Left lung (tissue), 10 donors: ENCODE measurements around the gene DLX1. TPM values are rescaled to one million over a fixed set of nuclear protein-coding genes. Genes with fewer than 3 reads are reported as not detected.

ENCODE experiments used
- ATAC-seq: fragments of 200-7000 bp; cut with Tn5 transposase; one replicate; pipeline ENCODE4 v1.9.1; 2020; ENCODE audit warnings: moderate library complexity
- DNase-seq, 4 donors: peaks; one replicate each; pipeline ENCODE4 v3.0.0-alpha.2; 2013 to 2020
- H3K27ac ChIP-seq, 2 donors: fragments of 200-600 bp; sonication (generic) in 1 of 2; one replicate each; pipeline versions ENCODE4 v1.5.0 to v1.8.0; 2020 to 2021
- H3K27me3 ChIP-seq, 2 donors: fragments of 200-600 bp; sonication (generic) in 1 of 2; one replicate each; pipeline versions ENCODE4 v1.5.0 to v1.8.0; 2020 to 2021
- H3K36me3 ChIP-seq, 2 donors: fragments of 200-600 bp; sonication (generic) in 1 of 2; one replicate each; pipeline versions ENCODE4 v1.5.0 to v1.8.0; 2020 to 2021
- H3K4me1 ChIP-seq, 2 donors: fragments of 200-600 bp; one replicate each; pipeline ENCODE4 v1.8.0; 2021
- H3K4me3 ChIP-seq, 2 donors: fragments of 200-600 bp; sonication (generic) in 1 of 2; one replicate each; pipeline versions ENCODE4 v1.5.0 to v1.8.0; 2020 to 2021; ENCODE audit warnings: mild to moderate bottlenecking in 1 of 2
- H3K9me3 ChIP-seq, 2 donors: fragments of 200-600 bp; sonication (generic) in 1 of 2; one replicate each; pipeline versions ENCODE4 v1.5.0 to v1.8.0; 2020 to 2021
- CTCF ChIP-seq, 2 donors: fragments of 200-600 bp; sonication (generic) in 1 of 2; IDR thresholded peaks; one replicate each; pipeline versions ENCODE4 v1.5.0 to v1.8.0; 2021; ENCODE audit warnings: antibody characterized with exemption in 2 of 2
- intact Hi-C, 2 donors: fragments of 100-400 bp; cut with DNase I; formaldehyde crosslinking; loops; one replicate each; pipeline versions ENCODE4 v1.11.2 to v1.14.2; 2022
- polyA plus RNA-seq, 6 donors: library from polyadenylated mRNA; unstranded; fragments of 120-200 nt; gene quantifications; one replicate each; pipeline ENCODE4 v1.2.1, GENCODE V29; 2013; ENCODE audit not compliant: insufficient read length in 6 of 6
- total RNA-seq, 2 donors: library from RNA; stranded (reverse); fragmentation: NEBNext Ultra II Directional; extraction: Animal tissue kit (Norgen Biotek cat#: 25700); gene quantifications; one replicate each; pipeline ENCODE4 v1.2.1, GENCODE V29; 2021
- donor health status: DM: no; HTN: yes; CAD: no.
- donor health status: DM: no; HTN: no; CAD: no.

The DLX1 gene
- total and polyA plus RNA-seq, 8 donors, result 0.09 to 0.11 TPM; not detected in 6

- ATAC-seq (peak; percentile 85), DNase-seq (peak in 3 of 4 donors; percentile 84 to 96 (median 89))
- Histone ChIP-seq H3K4me1 (peaks cover 33 to 74% of the 10 kb centered on the region in 2 donors), H3K27ac (no peak overlapping the region), H3K27me3 (peaks cover 100% of the 10 kb centered on the region in 2 donors), H3K9me3 (no peaks in the 10 kb centered on the region), H3K4me3 (peak overlapping the region; percentile 21 to 58), H3K36me3 (no peaks in the 10 kb centered on the region)
- intact Hi-C loops, result loop anchor here in 1 of 2 donors (10.0 kb wide), 1 partner anchor 289 kb away; no protein-coding TSS in a partner anchor
- TF ChIP-seq CTCF (IDR thresholded peaks at IDR 0.05), result peak; percentile 81 to 90
These were observed 18.4 kb downstream of the DLX1 start for GRCh38 chr2:172103471-172104272.

DNA sequence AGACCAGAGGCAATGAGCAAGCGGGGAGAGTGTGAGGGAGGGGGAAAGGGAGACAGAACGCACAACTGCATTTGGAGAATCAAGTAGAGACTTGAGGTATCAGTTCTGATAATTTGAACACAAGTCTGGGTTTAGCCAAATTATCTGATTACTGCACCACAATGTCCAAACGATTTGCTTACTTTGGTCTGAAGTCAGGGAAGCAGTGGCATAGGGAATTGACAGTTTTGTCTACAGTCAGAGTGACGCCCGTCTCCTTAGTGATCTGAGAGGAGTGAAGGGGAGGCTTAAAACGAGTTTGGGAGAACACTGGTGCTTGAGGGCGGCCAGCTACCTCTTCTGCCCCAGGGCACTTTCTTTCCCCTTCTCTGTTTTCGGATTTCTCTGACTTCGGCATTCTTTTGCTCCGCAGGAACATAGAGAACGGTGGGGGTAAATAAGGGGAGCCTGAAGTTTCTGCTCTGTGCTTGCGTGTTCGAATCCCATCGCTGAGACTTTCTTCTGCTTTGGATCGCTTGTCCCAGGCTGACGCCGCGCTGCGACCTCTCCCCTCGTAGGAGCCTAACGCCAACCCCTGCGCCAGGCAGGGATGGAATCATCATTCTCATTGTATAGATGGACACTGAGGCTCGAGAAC is 20.3 kb downstream of the DLX1 start:
- Histone ChIP-seq H3K4me3 (no peak overlapping the region), H3K9me3 (no peaks in the 10 kb centered on the region), H3K4me1 (peaks cover 27 to 55% of the 10 kb centered on the region in 2 donors), H3K27me3 (peaks cover 87 to 99% of the 10 kb centered on the region in 2 donors), H3K36me3 (no peaks in the 10 kb centered on the region), H3K27ac (no peak overlapping the region)
- ATAC-seq (no peak), DNase-seq (no peak)
- no peak for TF ChIP-seq CTCF (IDR thresholded peaks at IDR 0.05)
- intact Hi-C loops, result loop anchor here in 1 of 2 donors (10.0 kb wide), 1 partner anchor 291 kb away; no protein-coding TSS in a partner anchor

- H3K4me1 ChIP-seq, result peaks cover 25 to 48% of the 10 kb centered on the region in 2 donors
- no peak overlapping the region for H3K4me3 ChIP-seq
- intact Hi-C loops, result loop anchor here in 1 of 2 donors (10.0 kb wide), 1 partner anchor 292 kb away; no protein-coding TSS in a partner anchor
- H3K27ac ChIP-seq, result no peak overlapping the region
- peaks cover 80 to 96% of the 10 kb centered on the region in 2 donors for H3K27me3 ChIP-seq
- ATAC-seq (peak; percentile 10), DNase-seq (no peak)
- no peaks in the 10 kb centered on the region for H3K36me3 ChIP-seq
- peak in 1 of 2 donors; percentile 13 for TF ChIP-seq CTCF (IDR thresholded peaks at IDR 0.05)
- no peaks in the 10 kb centered on the region for H3K9me3 ChIP-seq
These were observed 21.0 kb downstream of the DLX1 start for GRCh38 chr2:172106108-172106961.

- no peak overlapping the region for H3K4me3 ChIP-seq
- ATAC-seq (no peak), DNase-seq (no peak)
- TF ChIP-seq CTCF (IDR thresholded peaks at IDR 0.05), result no peak
- H3K9me3 ChIP-seq, result no peaks in the 10 kb centered on the region
- H3K36me3 ChIP-seq, result no peaks in the 10 kb centered on the region
- peaks cover 68 to 94% of the 10 kb centered on the region in 2 donors for H3K27me3 ChIP-seq
- peaks cover 12 to 33% of the 10 kb centered on the region in 2 donors for H3K4me1 ChIP-seq
- intact Hi-C loops, result loop anchor here in 1 of 2 donors (10.0 kb wide), 1 partner anchor 293 kb away; no protein-coding TSS in a partner anchor
- no peak overlapping the region for H3K27ac ChIP-seq
These were observed 22.6 kb downstream of the DLX1 start for GRCh38 chr2:172107690-172108586.
